Rectal smooth muscle tissue (tissue), 1 donor: Measurements from ENCODE around the gene LIN7A.

Experiments used
- H3K27ac ChIP-seq: one replicate; pipeline ENCODE4 v1.7.0; 2013; ENCODE audit warnings: low read depth, low read length, inconsistent platforms
- H3K27me3 ChIP-seq: one replicate; pipeline ENCODE4 v1.7.0; 2013; ENCODE audit warnings: low read length; ENCODE audit not compliant: control insufficient read depth, insufficient read depth
- H3K36me3 ChIP-seq: one replicate; pipeline ENCODE4 v1.7.0; 2013; ENCODE audit warnings: low read length; ENCODE audit not compliant: control insufficient read depth, insufficient read depth
- H3K4me1 ChIP-seq: one replicate; pipeline ENCODE4 v1.7.0; 2013; ENCODE audit warnings: low read length; ENCODE audit not compliant: control insufficient read depth, insufficient read depth
- H3K4me3 ChIP-seq: one replicate; pipeline ENCODE4 v1.7.0; 2013; ENCODE audit warnings: low read length
- H3K9ac ChIP-seq: one replicate; pipeline ENCODE4 v1.7.0; 2013; ENCODE audit warnings: low read length

Gene LIN7A

DNA sequence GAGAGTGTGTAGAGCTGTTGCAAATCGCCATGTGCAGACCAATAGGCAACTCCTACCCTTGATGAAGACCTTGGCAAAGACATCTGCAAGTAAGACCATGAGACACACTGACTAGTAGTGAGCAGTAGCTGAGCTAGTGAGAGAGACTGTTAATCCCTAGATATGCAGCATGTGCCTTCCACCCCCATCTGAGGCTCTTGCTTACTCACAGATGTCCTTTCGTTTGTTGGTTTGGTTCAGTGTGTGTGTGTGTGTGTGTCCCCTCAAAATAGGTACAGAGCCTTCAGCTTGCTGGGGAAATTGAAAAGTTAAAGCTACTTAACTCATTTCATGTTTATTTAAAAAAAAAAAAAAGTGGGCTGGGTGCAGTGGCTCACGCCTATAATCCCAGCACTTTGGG, 183.5 kb downstream of the LIN7A start:
- Histone ChIP-seq H3K4me1 (no peaks in the 10 kb centered on the region), H3K4me3 (no peak overlapping the region), H3K36me3 (no peaks in the 10 kb centered on the region), H3K27ac (no peak overlapping the region), H3K9ac (no peak overlapping the region), H3K27me3 (no peaks in the 10 kb centered on the region)

DNA sequence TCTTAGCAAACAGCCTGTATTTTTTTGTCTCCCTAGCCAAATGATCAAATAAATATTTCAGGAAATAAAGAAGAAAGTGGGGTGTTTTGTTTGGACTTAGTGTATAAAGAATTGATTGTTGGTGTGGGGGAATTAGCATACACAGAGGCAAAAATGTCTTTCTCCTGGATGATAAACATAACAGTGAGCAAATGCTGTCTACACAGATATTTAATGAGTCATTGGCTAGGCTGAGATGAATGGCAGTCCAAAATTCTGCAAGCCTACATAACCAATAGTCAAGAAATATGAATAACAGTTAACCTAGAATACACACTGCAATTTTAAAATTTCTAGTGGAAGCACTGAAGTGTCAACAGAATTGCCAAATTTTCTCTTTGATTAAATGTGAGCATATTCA, 185.3 kb downstream of the LIN7A start:
- Histone ChIP-seq H3K9ac (no peak overlapping the region), H3K27me3 (no peaks in the 10 kb centered on the region), H3K4me3 (no peak overlapping the region), H3K4me1 (no peaks in the 10 kb centered on the region), H3K27ac (no peak overlapping the region), H3K36me3 (no peaks in the 10 kb centered on the region)

DNA sequence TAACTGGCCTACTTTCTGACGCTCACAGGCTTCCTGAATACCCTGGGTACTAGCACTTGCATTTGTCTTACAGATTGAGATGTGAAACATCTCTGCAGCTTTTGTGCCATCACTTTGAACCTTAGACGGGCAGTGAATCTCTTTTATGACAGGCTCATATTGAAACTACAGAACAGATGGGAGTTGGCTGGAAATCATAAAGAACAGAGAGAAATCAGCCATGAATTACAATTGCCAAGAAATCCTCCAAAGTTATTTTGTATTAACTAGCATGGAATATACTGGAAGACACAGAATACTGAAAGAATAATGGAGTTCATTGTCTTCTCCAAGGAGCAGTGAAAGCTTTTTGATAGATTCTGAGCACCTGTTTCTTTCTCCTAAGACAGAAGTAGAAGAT, 188.3 kb downstream of the LIN7A start:
- no peak overlapping the region for H3K27ac ChIP-seq
- H3K27me3 ChIP-seq: no peaks in the 10 kb centered on the region
- no peaks in the 10 kb centered on the region for H3K36me3 ChIP-seq
- no peak overlapping the region for H3K4me3 ChIP-seq
- H3K4me1 ChIP-seq: no peaks in the 10 kb centered on the region
- no peak overlapping the region for H3K9ac ChIP-seq

DNA sequence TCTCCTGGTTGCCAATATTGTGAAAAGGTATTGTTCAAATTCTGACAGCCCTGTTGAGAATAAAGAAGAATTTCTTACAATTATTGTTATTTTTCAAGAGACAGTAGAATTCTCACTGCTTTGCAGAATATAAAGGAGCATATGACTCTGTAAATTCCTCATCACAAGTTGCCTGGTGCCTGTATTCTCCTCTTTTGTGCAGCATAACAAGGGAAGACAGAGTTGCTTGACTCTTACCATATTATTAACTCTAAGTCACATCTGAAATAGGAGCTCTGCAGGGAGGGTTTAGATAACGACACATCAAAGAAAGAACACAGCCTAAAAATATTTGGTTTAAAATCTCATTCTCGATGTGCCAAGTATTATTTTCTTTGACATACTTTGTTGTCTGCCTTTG, 189.9 kb downstream of the LIN7A start:
- Histone ChIP-seq H3K9ac (no peak overlapping the region), H3K4me3 (no peak overlapping the region), H3K27me3 (no peaks in the 10 kb centered on the region), H3K27ac (no peak overlapping the region), H3K36me3 (no peaks in the 10 kb centered on the region), H3K4me1 (no peaks in the 10 kb centered on the region)

DNA sequence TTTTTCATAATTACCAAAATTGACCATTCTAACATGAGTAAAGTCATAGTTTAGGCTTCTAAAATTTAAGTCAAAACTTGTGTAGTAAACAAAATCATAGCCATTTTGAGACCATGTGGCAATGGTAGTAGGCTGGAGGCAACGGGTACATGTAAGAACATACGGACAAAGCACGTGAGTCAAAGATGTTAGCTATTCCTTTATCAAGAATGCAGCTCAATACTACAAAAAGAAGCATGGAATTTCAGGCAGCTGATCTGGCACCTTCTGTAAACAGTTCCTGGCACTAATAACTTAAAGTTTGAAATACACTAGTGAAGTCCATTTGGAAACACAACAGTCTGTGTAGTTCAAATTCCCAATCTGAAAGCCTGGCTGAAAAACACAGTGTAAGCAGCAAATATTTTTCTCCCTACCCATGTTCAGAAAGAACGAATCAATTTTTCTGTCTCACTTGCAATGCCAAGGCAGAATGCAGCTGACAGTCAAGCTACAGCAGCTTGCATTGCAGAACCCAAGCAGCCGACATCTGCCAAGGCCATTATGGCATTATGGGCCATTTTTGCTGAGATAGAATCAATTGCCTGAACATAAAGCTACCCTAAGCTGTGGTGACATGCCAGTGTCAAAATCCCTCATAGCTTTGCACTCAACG, 191.8 kb downstream of the LIN7A start:
- no peak overlapping the region for H3K27ac ChIP-seq
- no peak overlapping the region for H3K4me3 ChIP-seq
- no peaks in the 10 kb centered on the region for H3K36me3 ChIP-seq
- no peaks in the 10 kb centered on the region for H3K4me1 ChIP-seq
- no peaks in the 10 kb centered on the region for H3K27me3 ChIP-seq
- H3K9ac ChIP-seq: no peak overlapping the region
